Stomach (tissue), 4 donors: ENCODE measurements around the gene COX4I1.

Experiments used
- CTCF ChIP-seq, 7 experiments: fragments of 450-650 bp in 4 of 7; fragments of 200-600 bp in 3 of 7; sonication (generic) in 3 of 7; IDR thresholded peaks; one replicate each; pipeline ENCODE4 v1.5.1; 2016 to 2019; ENCODE audit warnings: antibody characterized with exemption in 7 of 7, control low read depth in 2 of 7, mild to moderate bottlenecking in 1 of 7
- EP300 ChIP-seq: sonication (generic); formaldehyde crosslinking; IDR thresholded peaks from one replicate; pipeline ENCODE4 v1.6.1; 2017; ENCODE audit warnings: antibody characterized with exemption

- TF ChIP-seq CTCF (IDR thresholded peaks at IDR 0.05) (no peak), EP300 (no peak)
Measured at GRCh38 chr16:85843471-85844168, 44.1 kb downstream of the COX4I1 start.
